ENCODE data around the gene PSTPIP1. TPM values are rescaled to one million over a fixed set of nuclear protein-coding genes. Genes with fewer than 3 reads are reported as not detected.

The PSTPIP1 gene
- total RNA-seq, 4 donors from 2014 or later, result 6.3 to 40.4 (median 19.5) TPM

DNA sequence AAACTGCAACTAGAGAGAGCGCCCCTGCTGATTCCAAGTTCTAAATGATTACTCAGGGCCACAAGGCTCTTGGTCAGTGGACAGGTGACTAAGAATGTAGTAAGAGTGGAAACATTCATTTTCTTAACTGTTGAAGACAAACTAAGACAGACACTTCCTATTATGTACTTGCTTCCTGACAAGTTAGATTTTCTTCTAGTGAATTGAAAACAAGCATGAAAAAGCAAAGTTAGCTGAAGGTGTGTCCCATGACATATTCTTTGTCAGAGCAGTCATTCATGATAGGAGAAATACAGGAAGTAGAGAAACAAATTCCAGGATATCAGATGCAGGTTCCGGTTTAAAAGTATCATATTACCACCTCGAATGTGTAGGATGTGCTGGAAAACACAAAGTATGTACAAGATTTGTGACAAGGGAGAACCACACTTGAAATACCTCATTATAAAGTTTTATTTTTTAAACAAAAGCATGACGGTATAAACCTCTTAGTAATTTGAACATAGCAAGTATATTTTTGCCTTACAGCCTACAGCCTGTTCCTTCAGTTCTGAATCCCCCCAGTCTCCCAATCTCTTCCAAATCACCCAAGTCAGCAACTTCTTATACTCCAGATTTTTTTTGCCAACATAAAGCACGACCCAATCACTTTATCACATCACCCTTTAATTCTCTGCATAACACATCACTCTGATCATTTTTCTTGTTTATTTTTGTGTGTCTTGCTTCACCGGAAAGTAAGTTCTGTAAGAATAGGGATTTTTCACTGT is 69.8 kb downstream of the PSTPIP1 start:
- no peak for DNase-seq
- Histone ChIP-seq H3K27me3 (no peaks in the 10 kb centered on the region), H3K9me3 (no peaks in the 10 kb centered on the region)

DNA sequence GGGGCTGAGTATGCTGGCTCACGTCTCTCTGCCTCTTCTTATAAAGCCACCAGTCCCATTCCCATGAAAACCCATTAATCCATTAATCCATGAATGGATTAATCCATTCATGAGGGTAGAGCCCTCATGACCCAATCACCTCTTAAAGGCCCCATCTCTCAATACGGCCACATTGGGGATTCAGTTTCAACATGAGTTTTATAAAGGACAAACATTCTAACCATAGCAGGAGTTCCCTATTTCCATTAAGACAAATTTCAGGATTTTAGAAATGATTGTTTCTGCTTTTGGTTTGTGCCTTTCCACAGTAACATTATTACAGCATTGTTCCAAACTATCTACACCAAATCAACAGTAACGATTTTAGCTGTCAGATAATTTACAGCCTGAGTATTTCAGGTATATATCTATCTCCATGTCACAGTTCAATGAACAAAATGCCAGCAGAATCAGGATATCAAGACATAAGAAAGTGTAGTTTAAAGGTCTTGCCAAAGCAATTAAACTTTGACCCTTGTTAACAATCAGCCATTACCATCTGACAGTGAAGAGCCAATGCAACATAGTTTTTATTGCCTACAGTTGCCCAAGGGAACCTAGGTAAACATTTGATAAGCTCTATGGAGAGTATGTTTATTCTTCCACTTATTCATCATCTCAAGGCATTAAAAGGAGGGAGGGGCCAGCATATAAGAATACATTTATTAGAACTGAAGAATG is 72.2 kb downstream of the PSTPIP1 start:
- H3K36me3 ChIP-seq, result no peaks in the 10 kb centered on the region
- H3K27ac ChIP-seq, result peak overlapping the region; percentile 6 to 97 (median 80)
- peak overlapping the region in 2 of 4 donors; percentile 9 to 15 for H3K4me3 ChIP-seq
- TF ChIP-seq, protein P1, sequence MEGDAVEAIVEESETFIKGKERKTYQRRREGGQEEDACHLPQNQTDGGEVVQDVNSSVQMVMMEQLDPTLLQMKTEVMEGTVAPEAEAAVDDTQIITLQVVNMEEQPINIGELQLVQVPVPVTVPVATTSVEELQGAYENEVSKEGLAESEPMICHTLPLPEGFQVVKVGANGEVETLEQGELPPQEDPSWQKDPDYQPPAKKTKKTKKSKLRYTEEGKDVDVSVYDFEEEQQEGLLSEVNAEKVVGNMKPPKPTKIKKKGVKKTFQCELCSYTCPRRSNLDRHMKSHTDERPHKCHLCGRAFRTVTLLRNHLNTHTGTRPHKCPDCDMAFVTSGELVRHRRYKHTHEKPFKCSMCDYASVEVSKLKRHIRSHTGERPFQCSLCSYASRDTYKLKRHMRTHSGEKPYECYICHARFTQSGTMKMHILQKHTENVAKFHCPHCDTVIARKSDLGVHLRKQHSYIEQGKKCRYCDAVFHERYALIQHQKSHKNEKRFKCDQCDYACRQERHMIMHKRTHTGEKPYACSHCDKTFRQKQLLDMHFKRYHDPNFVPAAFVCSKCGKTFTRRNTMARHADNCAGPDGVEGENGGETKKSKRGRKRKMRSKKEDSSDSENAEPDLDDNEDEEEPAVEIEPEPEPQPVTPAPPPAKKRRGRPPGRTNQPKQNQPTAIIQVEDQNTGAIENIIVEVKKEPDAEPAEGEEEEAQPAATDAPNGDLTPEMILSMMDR (IDR thresholded peaks at IDR 0.05), result no peak
- no peak for TF ChIP-seq POLR2A (IDR thresholded peaks at IDR 0.05)
- no peaks in the 10 kb centered on the region for H3K9me3 ChIP-seq
- DNase-seq, result no peak
- no peaks in the 10 kb centered on the region for H3K27me3 ChIP-seq
- peaks cover 2 to 50% (median 12%) of the 10 kb centered on the region in 4 donors for H3K4me1 ChIP-seq

More for the DNA sequence above, 69.8 kb downstream of the PSTPIP1 start:
- TF ChIP-seq, protein P1 (IDR thresholded peaks at IDR 0.05), result no peak
- no peak for TF ChIP-seq POLR2A (IDR thresholded peaks at IDR 0.05)
- H3K4me1 ChIP-seq, result peaks cover 0 to 59% (median 19%) of the 10 kb centered on the region in 4 donors
- no peaks in the 10 kb centered on the region for H3K36me3 ChIP-seq
- no peak overlapping the region for H3K4me3 ChIP-seq
- H3K27ac ChIP-seq, result peak overlapping the region in 3 of 4 donors; percentile 4 to 53 (median 20)

DNA sequence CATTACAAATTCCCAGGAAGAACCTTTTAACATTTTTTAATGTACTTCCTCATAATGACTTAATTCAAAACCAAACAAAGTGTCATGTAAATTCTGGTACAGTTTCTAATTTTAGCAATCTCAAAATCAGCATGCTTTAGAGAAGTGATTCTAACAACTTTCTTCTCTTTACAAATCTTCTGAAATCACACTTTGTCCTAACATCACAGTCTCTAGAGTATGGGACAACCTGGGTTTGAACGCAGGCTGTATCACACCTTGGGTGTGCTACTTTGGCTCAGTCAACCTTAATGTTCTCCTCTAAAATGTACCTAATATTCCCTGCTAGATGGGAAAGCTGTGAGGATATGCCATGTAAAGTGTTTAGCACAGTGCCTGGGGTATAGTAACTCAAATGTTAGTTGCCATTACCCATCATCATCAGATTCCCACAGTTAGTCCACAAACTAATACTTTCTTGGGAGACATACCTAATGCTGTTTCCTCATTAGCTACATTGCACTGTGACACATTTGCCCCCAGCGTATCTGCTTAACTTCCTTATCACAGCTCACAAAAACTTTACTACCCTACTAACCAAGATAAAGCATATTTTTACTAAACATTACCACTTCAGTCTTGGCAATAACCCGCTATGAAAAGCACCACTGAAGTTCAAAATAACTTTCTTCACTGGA is 72.9 kb downstream of the PSTPIP1 start:
- peak overlapping the region in 2 of 4 donors; percentile 9 to 99 for H3K4me3 ChIP-seq

DNA sequence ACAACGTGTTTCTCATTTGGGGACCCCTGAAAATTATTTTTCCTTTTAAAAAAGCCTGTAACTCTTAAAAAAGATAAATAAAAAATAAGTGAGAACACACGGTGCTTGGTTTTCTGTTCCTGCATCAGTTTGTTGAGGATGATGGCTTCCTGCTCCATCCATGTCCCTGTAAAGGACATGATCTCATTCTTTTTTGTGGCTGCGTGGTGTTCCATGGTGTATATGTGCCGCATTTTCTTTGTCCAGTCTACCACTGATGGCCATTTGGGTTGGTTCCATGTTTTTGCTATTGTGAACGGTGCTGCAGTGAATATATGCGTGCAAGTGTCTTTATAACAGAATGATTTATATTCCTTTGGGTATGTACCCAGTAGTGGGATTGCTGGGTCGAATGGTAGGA is 73.7 kb downstream of the PSTPIP1 start:
- TF ChIP-seq POLR2A (IDR thresholded peaks at IDR 0.05), result no peak
- TF ChIP-seq, protein P1 (IDR thresholded peaks at IDR 0.05), result no peak
- peak overlapping the region in 2 of 4 donors; percentile 11 to 99 for H3K4me3 ChIP-seq

More for the DNA sequence above, 72.9 kb downstream of the PSTPIP1 start:
- Histone ChIP-seq H3K4me1 (peaks cover 2 to 50% (median 12%) of the 10 kb centered on the region in 4 donors), H3K27me3 (no peaks in the 10 kb centered on the region), H3K9me3 (no peaks in the 10 kb centered on the region), H3K36me3 (no peaks in the 10 kb centered on the region), H3K27ac (peak overlapping the region; percentile 59 to 97 (median 80))
- DNase-seq, result peak in 1 of 3 donors; percentile 61
- TF ChIP-seq POLR2A (IDR thresholded peaks at IDR 0.05), result no peak
- TF ChIP-seq, protein P1 (IDR thresholded peaks at IDR 0.05), result no peak

DNA sequence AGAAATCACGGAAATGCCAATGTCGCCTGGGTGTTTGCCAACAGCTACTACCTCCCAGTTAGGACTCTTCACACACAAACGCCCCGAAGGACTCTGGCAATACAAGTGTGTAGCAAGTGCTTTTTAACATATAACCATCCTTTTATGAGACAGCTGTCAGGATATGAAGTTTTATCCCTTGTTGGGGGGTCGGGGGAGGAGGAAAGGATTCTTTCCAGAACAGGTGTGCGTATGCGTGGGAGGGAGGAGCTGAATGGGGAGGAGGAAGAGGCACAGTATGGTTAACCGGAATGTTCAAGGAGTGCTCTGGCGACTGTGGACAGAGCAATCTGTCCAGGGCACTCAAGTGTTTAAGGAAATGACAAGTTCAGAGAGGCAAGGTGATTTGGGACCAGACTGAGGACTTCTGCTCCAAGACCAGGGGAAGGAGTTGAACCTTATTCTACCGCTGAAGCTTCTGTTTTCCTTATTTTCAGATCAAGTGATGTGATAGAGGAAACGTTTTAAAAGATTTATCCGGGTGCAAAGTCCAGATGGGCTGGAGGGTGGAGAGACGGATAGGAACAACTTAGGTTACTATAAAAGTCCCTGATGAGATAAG is 74.7 kb downstream of the PSTPIP1 start:
- peak in 2 of 3 donors; percentile 67 to 80 for DNase-seq
- Histone ChIP-seq H3K36me3 (no peaks in the 10 kb centered on the region), H3K9me3 (no peaks in the 10 kb centered on the region), H3K4me1 (peaks cover 2 to 43% (median 12%) of the 10 kb centered on the region in 4 donors), H3K27ac (peak overlapping the region; percentile 88 to 97 (median 94)), H3K27me3 (no peaks in the 10 kb centered on the region), H3K4me3 (peak overlapping the region; percentile 84 to 100 (median 96))
- TF ChIP-seq, protein P1 (IDR thresholded peaks at IDR 0.05), result no peak
- peak in 1 of 2 donors; percentile 65 for TF ChIP-seq POLR2A (IDR thresholded peaks at IDR 0.05)

More for the DNA sequence above, 73.7 kb downstream of the PSTPIP1 start:
- no peaks in the 10 kb centered on the region for H3K36me3 ChIP-seq
- H3K27ac ChIP-seq, result peak overlapping the region in 3 of 4 donors; percentile 88 to 97 (median 97)
- no peaks in the 10 kb centered on the region for H3K27me3 ChIP-seq
- DNase-seq, result no peak
- H3K4me1 ChIP-seq, result peaks cover 2 to 50% (median 12%) of the 10 kb centered on the region in 4 donors
- no peaks in the 10 kb centered on the region for H3K9me3 ChIP-seq

Data from Peyer's patch (tissue), 4 donors.